ENCODE measurements around the gene KCNK7.

The KCNK7 gene

DNA sequence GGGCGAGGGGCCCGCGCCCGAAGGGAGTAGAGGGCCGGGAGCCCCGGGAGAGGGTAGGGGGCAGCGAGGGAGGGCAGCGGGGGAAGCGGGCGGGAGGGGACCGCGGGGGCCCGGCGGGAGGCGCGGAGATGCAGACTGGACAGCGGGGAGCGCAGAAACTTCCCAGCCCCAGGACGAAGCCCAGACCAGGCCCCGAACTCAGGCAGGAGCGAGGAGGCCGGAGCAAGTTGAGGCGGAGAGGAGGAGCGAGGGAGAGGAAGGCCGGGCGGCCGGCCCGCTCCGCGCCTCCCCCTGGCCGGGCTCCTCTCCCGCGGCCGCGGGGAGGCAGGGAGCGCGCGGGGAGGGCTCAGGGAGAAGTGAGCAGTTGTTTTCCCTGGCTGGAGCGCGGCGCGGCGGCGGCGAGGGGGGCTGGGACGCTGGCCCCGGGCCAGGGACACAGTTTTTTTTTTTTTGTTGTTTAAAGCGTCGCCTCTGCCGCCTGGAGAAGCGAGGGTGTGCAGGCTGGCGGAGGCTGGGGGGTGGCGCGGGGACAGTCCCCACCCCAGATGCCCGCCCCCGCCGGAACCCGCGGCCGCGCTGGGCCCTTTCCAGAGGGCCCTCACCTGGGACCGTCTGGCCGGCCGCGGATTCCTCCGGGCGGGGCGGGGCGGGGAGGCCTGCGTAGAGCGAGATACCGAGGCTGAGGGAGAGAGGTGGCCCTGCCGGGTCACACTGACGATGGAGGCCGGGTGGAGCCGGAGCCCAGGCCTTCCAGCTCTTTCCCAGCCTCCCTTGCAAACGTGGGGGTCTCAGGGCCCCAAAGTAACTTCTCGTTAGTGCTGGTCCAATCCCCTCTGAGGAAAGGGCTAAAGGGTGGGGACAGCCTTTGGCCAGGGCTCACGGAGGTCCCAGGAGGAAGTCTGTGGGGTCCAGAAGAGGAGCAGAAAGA is 37.3 kb downstream of the KCNK7 start, which contains the start of gene LTBP3:
LTBP3 (minus strand) TSS at position 358 of the 928 bp plus-strand sequence. CDS start 400 bp downstream, outside the sequence.
- Histone ChIP-seq H3K36me3 (ENCODE audit: control insufficient read depth, insufficient read depth, low read length) (no peaks in the 10 kb centered on the region), H3K9ac (ENCODE audit: low read length) (peak within 1 kb of the TSS; percentile 69), H3K4me3 (ENCODE audit: low read depth, low read length) (peak within 1 kb of the TSS; percentile 63), H3K27me3 (ENCODE audit: control insufficient read depth, insufficient read depth, low read length) (peaks cover 27% of the 10 kb centered on the region), H3K9me3 (ENCODE audit: control insufficient read depth, insufficient read depth, low read depth, low read length) (no peaks in the 10 kb centered on the region), H3K4me1 (ENCODE audit: control insufficient read depth, insufficient read depth, low read length) (peaks cover 58% of the 10 kb centered on the region), H3K27ac (ENCODE audit: low read depth, low read length) (peak within 1 kb of the TSS; percentile 28; the same call in 1 of the 2 replicates)

DNA sequence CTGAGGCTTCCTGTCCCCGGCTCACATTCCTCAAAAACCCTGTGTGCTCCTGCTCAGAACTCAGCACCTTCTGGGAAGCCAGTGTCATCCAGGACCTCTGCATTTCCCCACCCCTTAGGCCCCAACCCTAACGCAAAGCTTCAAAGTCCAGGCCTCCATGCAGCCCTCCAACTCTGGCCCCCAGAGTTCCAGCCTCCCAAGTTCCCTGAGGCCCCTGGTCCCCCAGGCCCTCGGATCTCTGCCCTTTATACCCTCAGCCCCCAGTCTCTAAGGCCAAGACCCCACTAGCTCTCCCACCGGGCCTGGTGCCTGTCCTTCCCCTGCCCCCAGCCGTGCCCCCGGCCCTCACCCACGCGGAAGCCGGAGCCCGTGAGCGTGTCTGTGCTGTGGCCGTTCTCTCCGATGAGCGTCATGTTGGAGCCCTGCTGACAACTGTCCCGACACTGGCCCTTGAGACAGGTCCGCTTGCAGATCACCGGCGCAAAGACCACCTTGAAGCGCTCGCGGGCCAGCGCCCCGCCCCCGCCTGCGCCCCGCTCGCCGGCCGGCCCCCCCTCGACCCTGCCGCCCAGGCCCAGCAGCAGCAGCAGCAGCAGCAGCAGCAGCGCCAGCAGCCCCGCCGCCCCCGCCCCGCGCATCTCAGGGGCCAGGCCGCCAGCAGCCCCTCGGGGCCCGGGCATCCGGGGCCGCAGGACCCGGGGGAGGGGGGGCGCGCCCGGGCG is 38.2 kb downstream of the KCNK7 start:
- H3K27me3 ChIP-seq (ENCODE audit: control insufficient read depth, insufficient read depth, low read length): peaks cover 27% of the 10 kb centered on the region
- H3K9ac ChIP-seq (ENCODE audit: low read length): no peak overlapping the region
- H3K27ac ChIP-seq (ENCODE audit: low read depth, low read length): no peak overlapping the region
- no peaks in the 10 kb centered on the region for H3K36me3 ChIP-seq (ENCODE audit: control insufficient read depth, insufficient read depth, low read length)
- H3K4me3 ChIP-seq (ENCODE audit: low read depth, low read length): peak overlapping the region; percentile 52
- H3K9me3 ChIP-seq (ENCODE audit: control insufficient read depth, insufficient read depth, low read depth, low read length): no peaks in the 10 kb centered on the region
- peaks cover 61% of the 10 kb centered on the region for H3K4me1 ChIP-seq (ENCODE audit: control insufficient read depth, insufficient read depth, low read length)

GRCh38 chr11:65556470-65557279 is 38.9 kb downstream of the KCNK7 start:
- Histone ChIP-seq H3K4me1 (ENCODE audit: control insufficient read depth, insufficient read depth, low read length) (peaks cover 64% of the 10 kb centered on the region), H3K36me3 (ENCODE audit: control insufficient read depth, insufficient read depth, low read length) (no peaks in the 10 kb centered on the region), H3K27ac (ENCODE audit: low read depth, low read length) (no peak overlapping the region), H3K4me3 (ENCODE audit: low read depth, low read length) (no peak overlapping the region), H3K27me3 (ENCODE audit: control insufficient read depth, insufficient read depth, low read length) (peaks cover 27% of the 10 kb centered on the region), H3K9ac (ENCODE audit: low read length) (no peak overlapping the region), H3K9me3 (ENCODE audit: control insufficient read depth, insufficient read depth, low read depth, low read length) (no peaks in the 10 kb centered on the region)

GRCh38 chr11:65555693-65556231 is 39.8 kb downstream of the KCNK7 start:
- Histone ChIP-seq H3K9me3 (ENCODE audit: control insufficient read depth, insufficient read depth, low read depth, low read length) (no peaks in the 10 kb centered on the region), H3K4me1 (ENCODE audit: control insufficient read depth, insufficient read depth, low read length) (peaks cover 64% of the 10 kb centered on the region), H3K36me3 (ENCODE audit: control insufficient read depth, insufficient read depth, low read length) (no peaks in the 10 kb centered on the region), H3K27ac (ENCODE audit: low read depth, low read length) (no peak overlapping the region), H3K27me3 (ENCODE audit: control insufficient read depth, insufficient read depth, low read length) (peaks cover 31% of the 10 kb centered on the region), H3K4me3 (ENCODE audit: low read depth, low read length) (no peak overlapping the region), H3K9ac (ENCODE audit: low read length) (no peak overlapping the region)

- H3K9ac ChIP-seq (ENCODE audit: low read length): no peak overlapping the region
- H3K4me3 ChIP-seq (ENCODE audit: low read depth, low read length): no peak overlapping the region
- H3K27me3 ChIP-seq (ENCODE audit: control insufficient read depth, insufficient read depth, low read length): peaks cover 32% of the 10 kb centered on the region
- no peaks in the 10 kb centered on the region for H3K9me3 ChIP-seq (ENCODE audit: control insufficient read depth, insufficient read depth, low read depth, low read length)
- H3K36me3 ChIP-seq (ENCODE audit: control insufficient read depth, insufficient read depth, low read length): no peaks in the 10 kb centered on the region
- H3K4me1 ChIP-seq (ENCODE audit: control insufficient read depth, insufficient read depth, low read length): peaks cover 56% of the 10 kb centered on the region
- H3K27ac ChIP-seq (ENCODE audit: low read depth, low read length): no peak overlapping the region
Observed at GRCh38 chr11:65554842-65555430, 40.7 kb downstream of the KCNK7 start.

DNA sequence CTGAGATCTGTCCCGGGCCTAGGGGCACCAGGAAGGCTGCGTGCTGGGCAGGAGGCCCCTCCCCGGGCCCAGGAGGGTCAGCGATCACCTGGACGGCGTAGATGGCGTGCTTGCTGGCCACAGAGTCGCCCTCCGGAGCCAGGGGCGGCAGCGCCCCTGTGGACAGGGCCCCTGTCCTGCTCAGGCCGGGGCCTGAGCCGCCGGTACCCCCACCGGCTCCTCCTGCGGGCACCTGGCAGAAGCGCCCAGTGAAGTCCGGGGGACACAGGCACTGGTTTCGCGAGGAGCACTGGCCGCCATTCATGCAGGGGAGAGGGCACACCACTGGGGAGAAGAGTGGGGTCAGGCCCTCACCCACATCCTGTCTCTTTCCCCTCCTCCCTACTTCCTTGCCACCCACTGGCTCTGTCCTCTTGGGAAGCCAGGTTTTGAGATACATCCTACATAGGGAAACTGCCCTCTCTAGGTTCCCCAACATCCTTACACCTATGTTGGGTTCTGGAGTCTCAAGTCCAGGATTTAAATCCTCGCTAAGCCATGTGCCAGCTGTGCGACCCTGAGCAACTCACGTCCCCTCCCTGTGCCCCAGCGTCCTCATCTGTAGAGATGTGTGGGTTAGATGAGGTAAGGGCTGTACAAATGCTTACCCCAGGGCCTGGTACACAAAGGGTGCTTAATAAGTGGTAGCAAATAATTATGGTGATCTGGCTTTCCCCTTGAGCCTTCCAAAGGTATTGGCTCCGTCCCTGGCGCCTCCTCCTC is 41.4 kb downstream of the KCNK7 start:
- Histone ChIP-seq H3K27ac (ENCODE audit: low read depth, low read length) (no peak overlapping the region), H3K27me3 (ENCODE audit: control insufficient read depth, insufficient read depth, low read length) (peaks cover 35% of the 10 kb centered on the region), H3K36me3 (ENCODE audit: control insufficient read depth, insufficient read depth, low read length) (no peaks in the 10 kb centered on the region), H3K4me1 (ENCODE audit: control insufficient read depth, insufficient read depth, low read length) (peaks cover 49% of the 10 kb centered on the region), H3K9ac (ENCODE audit: low read length) (no peak overlapping the region), H3K4me3 (ENCODE audit: low read depth, low read length) (peak overlapping the region; percentile 53), H3K9me3 (ENCODE audit: control insufficient read depth, insufficient read depth, low read depth, low read length) (no peaks in the 10 kb centered on the region)

DNA sequence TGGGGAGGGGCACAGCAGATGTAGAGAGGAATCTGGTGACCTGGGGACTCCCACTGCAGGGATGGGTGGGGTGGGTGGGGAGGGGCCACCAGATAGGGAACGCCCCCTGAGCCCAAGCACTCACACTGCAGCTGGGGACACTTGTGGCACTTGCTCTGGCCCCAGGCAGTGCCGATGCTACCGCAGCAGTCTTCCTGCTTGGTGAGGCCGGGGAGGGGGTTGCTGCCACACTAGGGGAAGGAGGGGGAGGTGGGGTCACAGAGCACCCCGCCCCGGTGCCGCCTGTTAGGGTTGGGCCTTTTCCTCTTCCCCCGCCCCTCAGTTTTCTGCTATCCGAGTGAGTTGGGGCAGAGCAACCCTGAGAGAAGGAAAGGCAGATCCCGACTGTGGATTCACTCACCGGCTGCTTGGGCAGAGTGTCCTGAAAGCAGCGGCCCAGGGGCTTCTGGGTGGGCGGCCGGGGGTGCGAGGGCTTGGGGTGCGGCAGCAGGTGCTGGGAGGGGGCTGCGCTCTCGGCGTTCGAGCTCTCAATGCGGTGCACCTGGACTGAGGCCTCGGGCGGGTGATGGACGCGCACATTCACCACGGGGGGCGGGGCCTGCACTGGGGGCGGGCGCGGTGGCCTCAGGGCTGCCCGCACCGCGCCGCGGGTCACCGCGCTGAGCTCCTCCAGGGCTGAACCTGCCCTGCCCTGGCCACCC is 42.1 kb downstream of the KCNK7 start:
- peak overlapping the region; percentile 53 for H3K4me3 ChIP-seq (ENCODE audit: low read depth, low read length)
- H3K36me3 ChIP-seq (ENCODE audit: control insufficient read depth, insufficient read depth, low read length): no peaks in the 10 kb centered on the region
- no peak overlapping the region for H3K27ac ChIP-seq (ENCODE audit: low read depth, low read length)
- H3K27me3 ChIP-seq (ENCODE audit: control insufficient read depth, insufficient read depth, low read length): peaks cover 39% of the 10 kb centered on the region
- no peak overlapping the region for H3K9ac ChIP-seq (ENCODE audit: low read length)
- no peaks in the 10 kb centered on the region for H3K9me3 ChIP-seq (ENCODE audit: control insufficient read depth, insufficient read depth, low read depth, low read length)
- peaks cover 41% of the 10 kb centered on the region for H3K4me1 ChIP-seq (ENCODE audit: control insufficient read depth, insufficient read depth, low read length)

- no peaks in the 10 kb centered on the region for H3K9me3 ChIP-seq (ENCODE audit: control insufficient read depth, insufficient read depth, low read depth, low read length)
- H3K27ac ChIP-seq (ENCODE audit: low read depth, low read length): no peak overlapping the region
- no peak overlapping the region for H3K4me3 ChIP-seq (ENCODE audit: low read depth, low read length)
- H3K9ac ChIP-seq (ENCODE audit: low read length): no peak overlapping the region
- peaks cover 48% of the 10 kb centered on the region for H3K27me3 ChIP-seq (ENCODE audit: control insufficient read depth, insufficient read depth, low read length)
- peaks cover 41% of the 10 kb centered on the region for H3K4me1 ChIP-seq (ENCODE audit: control insufficient read depth, insufficient read depth, low read length)
- no peaks in the 10 kb centered on the region for H3K36me3 ChIP-seq (ENCODE audit: control insufficient read depth, insufficient read depth, low read length)
Observed at GRCh38 chr11:65552388-65552951, 43.1 kb downstream of the KCNK7 start.

- Histone ChIP-seq H3K4me1 (ENCODE audit: control insufficient read depth, insufficient read depth, low read length) (peaks cover 37% of the 10 kb centered on the region), H3K36me3 (ENCODE audit: control insufficient read depth, insufficient read depth, low read length) (no peaks in the 10 kb centered on the region), H3K9ac (ENCODE audit: low read length) (no peak overlapping the region), H3K4me3 (ENCODE audit: low read depth, low read length) (no peak overlapping the region), H3K27ac (ENCODE audit: low read depth, low read length) (no peak overlapping the region), H3K9me3 (ENCODE audit: control insufficient read depth, insufficient read depth, low read depth, low read length) (no peaks in the 10 kb centered on the region), H3K27me3 (ENCODE audit: control insufficient read depth, insufficient read depth, low read length) (peaks cover 49% of the 10 kb centered on the region)
Observed at GRCh38 chr11:65551572-65552387, 43.8 kb downstream of the KCNK7 start.

Data from HUES6 (cell line).